Measurements from ENCODE around the gene STING1. TPM values are rescaled to one million over a fixed set of nuclear protein-coding genes. Genes with fewer than 3 reads are reported as not detected.

The STING1 gene
- total RNA-seq, 1 experiment from 2014 or later, result not detected

DNA sequence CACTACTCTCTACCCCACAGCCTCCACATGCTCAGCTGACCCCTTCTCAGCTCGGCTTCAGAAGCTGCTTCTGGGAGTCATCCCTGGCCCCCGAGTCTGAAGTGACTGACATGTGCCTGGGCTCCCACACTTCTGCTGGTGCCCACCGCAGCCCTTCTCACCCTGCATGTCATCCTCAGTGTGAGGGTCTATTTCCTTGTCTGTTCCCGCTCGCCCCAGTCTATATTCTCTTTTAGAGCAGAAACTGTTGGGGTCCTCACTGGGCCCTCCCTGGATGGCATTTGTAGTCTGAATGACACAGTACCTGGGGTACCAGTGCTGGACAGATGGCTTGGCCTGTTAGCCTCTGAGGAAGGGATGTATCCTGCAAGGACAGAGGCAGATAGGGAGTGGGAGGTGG is 25.3 kb downstream of the STING1 start:
- H3K4me3 Mint-ChIP-seq (ENCODE audit: unreplicated experiment), result no peak overlapping the region
- no TSS peak for BruUV-seq (replicated peaks)
- H3K27me3 Mint-ChIP-seq (ENCODE audit: insufficient read depth, unreplicated experiment), result no peaks in the 10 kb centered on the region
- DNase-seq, result no peak
- Histone ChIP-seq H3K9me3 (no peaks in the 10 kb centered on the region), H3K36me3 (ENCODE audit: control insufficient read depth, insufficient read depth, low read length) (no peaks in the 10 kb centered on the region), H3K4me1 (peaks cover 12% of the 10 kb centered on the region), H3K27me3 (replicated peaks; ENCODE audit: control insufficient read depth, insufficient read depth, low read length) (no peaks in the 10 kb centered on the region), H3K4me3 (ENCODE audit: low read depth, low read length) (no peak overlapping the region)
- no peaks in the 10 kb centered on the region for H3K9me3 Mint-ChIP-seq (ENCODE audit: unreplicated experiment)
- ChIA-PET POLR2A (no interaction called here), CTCF (no interaction called here)
- intact Hi-C loops (cut with micrococcal nuclease; ENCODE audit: unreplicated experiment), result no loop called here
- H3K36me3 Mint-ChIP-seq (ENCODE audit: insufficient read depth, unreplicated experiment), result no peaks in the 10 kb centered on the region
- H3K27ac Mint-ChIP-seq (ENCODE audit: unreplicated experiment), result peak overlapping the region; percentile 23
- H3K4me1 Mint-ChIP-seq (ENCODE audit: low read depth, unreplicated experiment), result no peaks in the 10 kb centered on the region
- TF ChIP-seq, protein P1, sequence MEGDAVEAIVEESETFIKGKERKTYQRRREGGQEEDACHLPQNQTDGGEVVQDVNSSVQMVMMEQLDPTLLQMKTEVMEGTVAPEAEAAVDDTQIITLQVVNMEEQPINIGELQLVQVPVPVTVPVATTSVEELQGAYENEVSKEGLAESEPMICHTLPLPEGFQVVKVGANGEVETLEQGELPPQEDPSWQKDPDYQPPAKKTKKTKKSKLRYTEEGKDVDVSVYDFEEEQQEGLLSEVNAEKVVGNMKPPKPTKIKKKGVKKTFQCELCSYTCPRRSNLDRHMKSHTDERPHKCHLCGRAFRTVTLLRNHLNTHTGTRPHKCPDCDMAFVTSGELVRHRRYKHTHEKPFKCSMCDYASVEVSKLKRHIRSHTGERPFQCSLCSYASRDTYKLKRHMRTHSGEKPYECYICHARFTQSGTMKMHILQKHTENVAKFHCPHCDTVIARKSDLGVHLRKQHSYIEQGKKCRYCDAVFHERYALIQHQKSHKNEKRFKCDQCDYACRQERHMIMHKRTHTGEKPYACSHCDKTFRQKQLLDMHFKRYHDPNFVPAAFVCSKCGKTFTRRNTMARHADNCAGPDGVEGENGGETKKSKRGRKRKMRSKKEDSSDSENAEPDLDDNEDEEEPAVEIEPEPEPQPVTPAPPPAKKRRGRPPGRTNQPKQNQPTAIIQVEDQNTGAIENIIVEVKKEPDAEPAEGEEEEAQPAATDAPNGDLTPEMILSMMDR (IDR thresholded peaks at IDR 0.05; ENCODE audit: insufficient read depth in 1 of 2, low read depth in 1 of 2, low read length in 1 of 2, severe bottlenecking in 1 of 2, unreplicated experiment in 1 of 2), result no peak

DNA sequence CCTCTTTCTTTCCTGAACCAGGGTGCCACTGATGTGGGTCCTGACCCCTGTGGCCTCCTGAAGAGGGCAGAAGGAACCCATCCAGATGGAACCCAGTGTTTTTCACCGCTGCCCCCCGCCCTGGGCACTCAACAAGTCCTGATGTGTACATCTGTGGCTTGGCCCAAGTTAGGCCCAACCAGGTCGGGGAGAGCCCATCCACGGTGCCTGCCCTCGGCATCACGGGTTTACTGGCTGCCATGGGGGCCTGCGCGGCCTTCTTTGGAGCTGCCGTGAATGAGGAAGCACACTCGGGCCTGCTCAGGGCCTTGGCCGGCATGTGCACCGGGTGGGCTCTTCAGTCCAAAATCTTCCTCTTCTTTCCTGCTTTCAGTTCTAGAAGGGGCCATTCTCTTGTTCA is 25.8 kb downstream of the STING1 start:
- no peak overlapping the region for H3K4me3 ChIP-seq (ENCODE audit: low read depth, low read length)
- CTCF ChIA-PET, result no interaction called here
- no peak overlapping the region for H3K4me3 Mint-ChIP-seq (ENCODE audit: unreplicated experiment)

DNA sequence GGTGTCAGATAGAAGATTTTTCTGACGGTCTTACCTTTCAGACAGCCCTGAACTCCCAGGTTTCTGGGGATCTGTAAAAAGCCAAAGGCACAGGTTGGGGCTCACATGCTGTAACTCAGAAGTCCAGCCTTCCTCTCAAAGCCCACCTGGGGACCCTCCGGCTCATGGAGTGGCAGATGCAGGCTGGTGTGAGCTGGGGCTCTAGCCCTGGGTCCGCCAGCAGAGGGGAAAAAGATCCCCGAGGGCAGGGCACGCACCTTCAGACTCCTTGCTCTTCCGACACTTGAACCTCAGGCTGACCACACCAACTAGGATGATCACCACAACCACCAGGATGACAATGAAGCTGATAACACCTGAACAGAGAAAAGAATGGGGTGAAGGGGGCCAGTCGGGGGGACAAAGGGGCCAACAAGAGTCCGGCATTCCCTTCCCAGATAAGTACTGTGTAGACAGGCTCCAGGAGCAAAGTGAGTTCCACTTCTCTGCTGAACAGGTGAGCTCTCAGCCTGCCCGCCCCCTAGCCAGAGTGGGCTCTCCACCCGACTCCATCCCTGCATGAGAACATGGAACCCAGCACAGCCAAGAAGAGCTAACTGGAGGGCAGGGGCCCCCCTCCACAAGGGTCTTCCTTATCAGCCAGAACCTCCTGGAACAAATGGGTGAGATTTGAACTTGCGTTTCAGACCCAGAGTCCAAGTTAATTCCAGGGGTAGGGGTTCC is 27.8 kb downstream of the STING1 start:
- Histone ChIP-seq H3K4me3 (ENCODE audit: low read depth, low read length) (no peak overlapping the region), H3K36me3 (ENCODE audit: control insufficient read depth, insufficient read depth, low read length) (no peaks in the 10 kb centered on the region), H3K4me1 (peaks cover 10% of the 10 kb centered on the region), H3K27me3 (replicated peaks; ENCODE audit: control insufficient read depth, insufficient read depth, low read length) (no peaks in the 10 kb centered on the region), H3K9me3 (no peaks in the 10 kb centered on the region)
- Mint-ChIP-seq H3K4me3 (ENCODE audit: unreplicated experiment) (no peak overlapping the region), H3K9me3 (ENCODE audit: unreplicated experiment) (no peaks in the 10 kb centered on the region), H3K4me1 (ENCODE audit: low read depth, unreplicated experiment) (no peaks in the 10 kb centered on the region), H3K27ac (ENCODE audit: unreplicated experiment) (no peak overlapping the region), H3K36me3 (ENCODE audit: insufficient read depth, unreplicated experiment) (no peaks in the 10 kb centered on the region), H3K27me3 (ENCODE audit: insufficient read depth, unreplicated experiment) (no peaks in the 10 kb centered on the region)
- intact Hi-C loops (cut with micrococcal nuclease; ENCODE audit: unreplicated experiment), result no loop called here
- CTCF ChIA-PET, result no interaction called here
- TF ChIP-seq, protein P1 (IDR thresholded peaks at IDR 0.05; ENCODE audit: insufficient read depth in 1 of 2, low read depth in 1 of 2, low read length in 1 of 2, severe bottlenecking in 1 of 2, unreplicated experiment in 1 of 2), result no peak
- no peak for DNase-seq
- POLR2A ChIA-PET, result no interaction called here
- no TSS peak for BruUV-seq (replicated peaks)

More for the DNA sequence above, 25.8 kb downstream of the STING1 start:
- POLR2A ChIA-PET, result no interaction called here
- no peaks in the 10 kb centered on the region for H3K36me3 Mint-ChIP-seq (ENCODE audit: insufficient read depth, unreplicated experiment)
- Histone ChIP-seq H3K27me3 (replicated peaks; ENCODE audit: control insufficient read depth, insufficient read depth, low read length) (no peaks in the 10 kb centered on the region), H3K9me3 (no peaks in the 10 kb centered on the region), H3K4me1 (peaks cover 12% of the 10 kb centered on the region), H3K36me3 (ENCODE audit: control insufficient read depth, insufficient read depth, low read length) (no peaks in the 10 kb centered on the region)
- intact Hi-C loops (cut with micrococcal nuclease; ENCODE audit: unreplicated experiment), result no loop called here
- no peak overlapping the region for H3K27ac Mint-ChIP-seq (ENCODE audit: unreplicated experiment)
- no peak for DNase-seq
- no peaks in the 10 kb centered on the region for H3K27me3 Mint-ChIP-seq (ENCODE audit: insufficient read depth, unreplicated experiment)
- TF ChIP-seq, protein P1 (IDR thresholded peaks at IDR 0.05; ENCODE audit: insufficient read depth in 1 of 2, low read depth in 1 of 2, low read length in 1 of 2, severe bottlenecking in 1 of 2, unreplicated experiment in 1 of 2), result no peak
- BruUV-seq (replicated peaks), result no TSS peak
- H3K4me1 Mint-ChIP-seq (ENCODE audit: low read depth, unreplicated experiment), result no peaks in the 10 kb centered on the region
- no peaks in the 10 kb centered on the region for H3K9me3 Mint-ChIP-seq (ENCODE audit: unreplicated experiment)
